K562 (cell line): ENCODE data around the gene KAT7. TPM values are rescaled to one million over a fixed set of nuclear protein-coding genes. Genes with fewer than 3 reads are reported as not detected.

Source experiments
- NCOA6 ChIP-seq: fragments of 450-650 bp; IDR thresholded peaks from 2 replicates; pipeline ENCODE4 v1.6.1; 2017; ENCODE audit warnings: mild to moderate bottlenecking
- SMAD4 ChIP-seq: fragments of 250-450 bp; sonication (Bioruptor Pico); conservative IDR thresholded peaks from 2 replicates; pipeline ENCODE4 v1.8.0; 2021; ENCODE audit warnings: inconsistent platforms, mild to moderate bottlenecking, moderate library complexity
- ZC3H11A ChIP-seq: IDR thresholded peaks from 2 replicates; pipeline ENCODE4 v1.6.1; 2012; ENCODE audit warnings: low read depth, low read length, improper control_type of control experiment
- ZC3H8 ChIP-seq: fragments of 450-650 bp; IDR thresholded peaks from 2 replicates; pipeline ENCODE4 v1.6.1; 2017
- ZFP1 ChIP-seq: fragments of 450-650 bp; formaldehyde crosslinking; IDR thresholded peaks from 2 replicates; pipeline ENCODE4 v1.4.0; 2020; ENCODE audit warnings: mild to moderate bottlenecking, mixed read lengths
- ZFP36 ChIP-seq: fragments of 150-350 bp; IDR thresholded peaks from 2 replicates; pipeline ENCODE4 v1.6.1; 2018; ENCODE audit warnings: low read length, low read depth; ENCODE audit not compliant: partially characterized antibody
- ZNF436 ChIP-seq: fragments of 250-450, 450-650 bp; sonication (Bioruptor Pico); formaldehyde crosslinking; IDR thresholded peaks from 2 replicates; pipeline ENCODE4 v1.7.0; 2020; ENCODE audit warnings: mild to moderate bottlenecking
- polyA plus RNA-seq, 8 experiments: library from polyadenylated mRNA; depleted of rRNA in 4 of 8; stranded (reverse) in 5 of 8; unstranded in 3 of 8; fragments of >200 nt; fragmentation: Nextera tagmentation in 2 of 8; fragmentation: Illumina TruSeq in 1 of 8; extraction: Ambion mirVana in 2 of 8; extraction: Trizol in 1 of 8; gene quantifications; 2 replicates each; pipeline versions ENCODE4 v1.2.1 to v1.2.3, GENCODE V29; 2011 to 2014; ENCODE audit warnings: inconsistent platforms in 1 of 8, missing spikeins in 1 of 8
- total RNA-seq, 7 experiments: library from RNA; depleted of rRNA in 6 of 7; stranded (reverse); fragments of >200 nt in 6 of 7; fragmentation: Illumina TruSeq in 2 of 7; extraction: Trizol in 2 of 7; gene quantifications; 2 replicates each; pipeline versions ENCODE4 v1.2.1 to v1.2.3, GENCODE V29; 2011 to 2021; ENCODE audit warnings: low replicate concordance in 1 of 7
- TF ChIP-seq, protein P1 (sequence below): fragments of 450-650 bp; IDR thresholded peaks from 2 replicates; pipeline ENCODE4 v1.6.1; 2017; ENCODE audit warnings: antibody characterized with exemption
- TF ChIP-seq, protein P2 (sequence below): sonication (generic); formaldehyde crosslinking; IDR thresholded peaks from 2 replicates; pipeline ENCODE4 v1.8.0; 2022; ENCODE audit warnings: mild to moderate bottlenecking, low read depth, missing genetic modification reagents
- TF ChIP-seq, protein P3 (sequence below): fragments of 450-650 bp; formaldehyde crosslinking; IDR thresholded peaks from 2 replicates; pipeline ENCODE4 v1.4.0; 2022; ENCODE audit warnings: missing genetic modification characterization
- TF ChIP-seq, protein P4 (sequence below): fragments of 250-450 bp; sonication (Bioruptor Pico); IDR thresholded peaks from 2 replicates; pipeline ENCODE4 v1.8.0; 2022; ENCODE audit warnings: inconsistent platforms
- TF ChIP-seq, protein P5 (sequence below): fragments of 450-650 bp; IDR thresholded peaks from 2 replicates; pipeline ENCODE4 v1.6.1; 2017; ENCODE audit warnings: mild to moderate bottlenecking, moderate library complexity
- TF ChIP-seq, protein P6 (sequence below): sonication (generic); formaldehyde crosslinking; IDR thresholded peaks from 2 replicates; pipeline ENCODE4 v1.8.0; 2022; ENCODE audit warnings: missing genetic modification reagents, mild to moderate bottlenecking, borderline replicate concordance
- TF ChIP-seq, protein P7 (sequence below): IDR thresholded peaks from 3 replicates; pipeline ENCODE4 v1.6.1; 2011; ENCODE audit warnings: borderline replicate concordance, mild to moderate bottlenecking; ENCODE audit not compliant: insufficient read length, insufficient read depth

Gene KAT7
- total and polyA plus RNA-seq, 9 of the 15 experiments (the other 6 are each of a cell fraction or from before 2014, with no cell fraction given), result 10.8 to 57.3 (median 34.8) TPM

DNA sequence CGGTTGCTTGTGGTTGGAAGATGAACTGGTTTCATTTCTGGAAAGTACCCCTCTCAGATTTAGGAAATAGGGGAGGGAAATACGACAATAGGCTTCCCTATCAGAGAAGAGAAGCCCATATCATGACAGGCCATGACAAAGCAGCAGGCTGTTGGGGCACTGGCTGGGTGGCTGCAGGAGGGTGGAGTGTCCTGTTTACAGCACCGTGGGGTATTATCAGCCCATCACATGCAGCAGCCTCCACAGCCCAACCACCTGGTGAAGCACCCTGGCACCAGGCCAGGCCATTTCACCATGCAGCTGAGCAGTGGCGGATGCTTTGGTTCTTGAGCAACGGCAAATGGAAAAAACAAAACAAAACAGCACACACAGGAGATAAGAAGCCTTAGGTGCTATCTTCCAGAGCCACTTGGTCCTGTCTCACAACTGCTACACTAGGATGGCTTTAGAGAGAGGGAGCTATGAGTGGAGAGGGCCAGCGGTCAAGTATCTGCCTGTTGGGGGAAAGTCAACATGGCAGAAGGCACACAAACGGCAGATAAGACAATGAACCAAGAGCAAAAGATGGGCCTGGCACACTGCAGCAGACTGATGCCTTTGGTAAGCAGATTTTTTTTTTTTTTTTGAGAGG, 48.7 kb upstream of the KAT7 start (continued):
- TF ChIP-seq, protein P1, sequence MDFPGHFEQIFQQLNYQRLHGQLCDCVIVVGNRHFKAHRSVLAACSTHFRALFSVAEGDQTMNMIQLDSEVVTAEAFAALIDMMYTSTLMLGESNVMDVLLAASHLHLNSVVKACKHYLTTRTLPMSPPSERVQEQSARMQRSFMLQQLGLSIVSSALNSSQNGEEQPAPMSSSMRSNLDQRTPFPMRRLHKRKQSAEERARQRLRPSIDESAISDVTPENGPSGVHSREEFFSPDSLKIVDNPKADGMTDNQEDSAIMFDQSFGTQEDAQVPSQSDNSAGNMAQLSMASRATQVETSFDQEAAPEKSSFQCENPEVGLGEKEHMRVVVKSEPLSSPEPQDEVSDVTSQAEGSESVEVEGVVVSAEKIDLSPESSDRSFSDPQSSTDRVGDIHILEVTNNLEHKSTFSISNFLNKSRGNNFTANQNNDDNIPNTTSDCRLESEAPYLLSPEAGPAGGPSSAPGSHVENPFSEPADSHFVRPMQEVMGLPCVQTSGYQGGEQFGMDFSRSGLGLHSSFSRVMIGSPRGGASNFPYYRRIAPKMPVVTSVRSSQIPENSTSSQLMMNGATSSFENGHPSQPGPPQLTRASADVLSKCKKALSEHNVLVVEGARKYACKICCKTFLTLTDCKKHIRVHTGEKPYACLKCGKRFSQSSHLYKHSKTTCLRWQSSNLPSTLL, result peak; percentile 80
- TF ChIP-seq, protein P2, sequence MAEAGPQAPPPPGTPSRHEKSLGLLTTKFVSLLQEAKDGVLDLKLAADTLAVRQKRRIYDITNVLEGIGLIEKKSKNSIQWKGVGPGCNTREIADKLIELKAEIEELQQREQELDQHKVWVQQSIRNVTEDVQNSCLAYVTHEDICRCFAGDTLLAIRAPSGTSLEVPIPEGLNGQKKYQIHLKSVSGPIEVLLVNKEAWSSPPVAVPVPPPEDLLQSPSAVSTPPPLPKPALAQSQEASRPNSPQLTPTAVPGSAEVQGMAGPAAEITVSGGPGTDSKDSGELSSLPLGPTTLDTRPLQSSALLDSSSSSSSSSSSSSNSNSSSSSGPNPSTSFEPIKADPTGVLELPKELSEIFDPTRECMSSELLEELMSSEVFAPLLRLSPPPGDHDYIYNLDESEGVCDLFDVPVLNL, result no peak
- TF ChIP-seq, protein P3, sequence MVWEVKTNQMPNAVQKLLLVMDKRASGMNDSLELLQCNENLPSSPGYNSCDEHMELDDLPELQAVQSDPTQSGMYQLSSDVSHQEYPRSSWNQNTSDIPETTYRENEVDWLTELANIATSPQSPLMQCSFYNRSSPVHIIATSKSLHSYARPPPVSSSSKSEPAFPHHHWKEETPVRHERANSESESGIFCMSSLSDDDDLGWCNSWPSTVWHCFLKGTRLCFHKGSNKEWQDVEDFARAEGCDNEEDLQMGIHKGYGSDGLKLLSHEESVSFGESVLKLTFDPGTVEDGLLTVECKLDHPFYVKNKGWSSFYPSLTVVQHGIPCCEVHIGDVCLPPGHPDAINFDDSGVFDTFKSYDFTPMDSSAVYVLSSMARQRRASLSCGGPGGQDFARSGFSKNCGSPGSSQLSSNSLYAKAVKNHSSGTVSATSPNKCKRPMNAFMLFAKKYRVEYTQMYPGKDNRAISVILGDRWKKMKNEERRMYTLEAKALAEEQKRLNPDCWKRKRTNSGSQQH (CRISPR knock-in tag), result peak; percentile 96
- TF ChIP-seq ZFP36, result peak; percentile 53
- TF ChIP-seq, protein P4, sequence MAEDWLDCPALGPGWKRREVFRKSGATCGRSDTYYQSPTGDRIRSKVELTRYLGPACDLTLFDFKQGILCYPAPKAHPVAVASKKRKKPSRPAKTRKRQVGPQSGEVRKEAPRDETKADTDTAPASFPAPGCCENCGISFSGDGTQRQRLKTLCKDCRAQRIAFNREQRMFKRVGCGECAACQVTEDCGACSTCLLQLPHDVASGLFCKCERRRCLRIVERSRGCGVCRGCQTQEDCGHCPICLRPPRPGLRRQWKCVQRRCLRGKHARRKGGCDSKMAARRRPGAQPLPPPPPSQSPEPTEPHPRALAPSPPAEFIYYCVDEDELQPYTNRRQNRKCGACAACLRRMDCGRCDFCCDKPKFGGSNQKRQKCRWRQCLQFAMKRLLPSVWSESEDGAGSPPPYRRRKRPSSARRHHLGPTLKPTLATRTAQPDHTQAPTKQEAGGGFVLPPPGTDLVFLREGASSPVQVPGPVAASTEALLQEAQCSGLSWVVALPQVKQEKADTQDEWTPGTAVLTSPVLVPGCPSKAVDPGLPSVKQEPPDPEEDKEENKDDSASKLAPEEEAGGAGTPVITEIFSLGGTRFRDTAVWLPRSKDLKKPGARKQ (CRISPR knock-in tag), result no peak
- TF ChIP-seq, protein P5, sequence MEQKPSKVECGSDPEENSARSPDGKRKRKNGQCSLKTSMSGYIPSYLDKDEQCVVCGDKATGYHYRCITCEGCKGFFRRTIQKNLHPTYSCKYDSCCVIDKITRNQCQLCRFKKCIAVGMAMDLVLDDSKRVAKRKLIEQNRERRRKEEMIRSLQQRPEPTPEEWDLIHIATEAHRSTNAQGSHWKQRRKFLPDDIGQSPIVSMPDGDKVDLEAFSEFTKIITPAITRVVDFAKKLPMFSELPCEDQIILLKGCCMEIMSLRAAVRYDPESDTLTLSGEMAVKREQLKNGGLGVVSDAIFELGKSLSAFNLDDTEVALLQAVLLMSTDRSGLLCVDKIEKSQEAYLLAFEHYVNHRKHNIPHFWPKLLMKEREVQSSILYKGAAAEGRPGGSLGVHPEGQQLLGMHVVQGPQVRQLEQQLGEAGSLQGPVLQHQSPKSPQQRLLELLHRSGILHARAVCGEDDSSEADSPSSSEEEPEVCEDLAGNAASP, result no peak
- no peak; the same call in 1 of the 2 replicates for TF ChIP-seq NCOA6
- TF ChIP-seq ZC3H8, result 0 out of 2 replicates have a peak, but pooled peaks have one; percentile 90
- no peak for TF ChIP-seq ZFP1 (CRISPR knock-in tag)
- TF ChIP-seq, protein P6, sequence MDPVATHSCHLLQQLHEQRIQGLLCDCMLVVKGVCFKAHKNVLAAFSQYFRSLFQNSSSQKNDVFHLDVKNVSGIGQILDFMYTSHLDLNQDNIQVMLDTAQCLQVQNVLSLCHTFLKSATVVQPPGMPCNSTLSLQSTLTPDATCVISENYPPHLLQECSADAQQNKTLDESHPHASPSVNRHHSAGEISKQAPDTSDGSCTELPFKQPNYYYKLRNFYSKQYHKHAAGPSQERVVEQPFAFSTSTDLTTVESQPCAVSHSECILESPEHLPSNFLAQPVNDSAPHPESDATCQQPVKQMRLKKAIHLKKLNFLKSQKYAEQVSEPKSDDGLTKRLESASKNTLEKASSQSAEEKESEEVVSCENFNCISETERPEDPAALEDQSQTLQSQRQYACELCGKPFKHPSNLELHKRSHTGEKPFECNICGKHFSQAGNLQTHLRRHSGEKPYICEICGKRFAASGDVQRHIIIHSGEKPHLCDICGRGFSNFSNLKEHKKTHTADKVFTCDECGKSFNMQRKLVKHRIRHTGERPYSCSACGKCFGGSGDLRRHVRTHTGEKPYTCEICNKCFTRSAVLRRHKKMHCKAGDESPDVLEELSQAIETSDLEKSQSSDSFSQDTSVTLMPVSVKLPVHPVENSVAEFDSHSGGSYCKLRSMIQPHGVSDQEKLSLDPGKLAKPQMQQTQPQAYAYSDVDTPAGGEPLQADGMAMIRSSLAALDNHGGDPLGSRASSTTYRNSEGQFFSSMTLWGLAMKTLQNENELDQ (CRISPR knock-in tag), result no peak
- TF ChIP-seq ZNF436, result no peak
- TF ChIP-seq SMAD4 (CRISPR knock-in tag), result peak; percentile 99
- TF ChIP-seq ZC3H11A, result no peak
- TF ChIP-seq, protein P7, sequence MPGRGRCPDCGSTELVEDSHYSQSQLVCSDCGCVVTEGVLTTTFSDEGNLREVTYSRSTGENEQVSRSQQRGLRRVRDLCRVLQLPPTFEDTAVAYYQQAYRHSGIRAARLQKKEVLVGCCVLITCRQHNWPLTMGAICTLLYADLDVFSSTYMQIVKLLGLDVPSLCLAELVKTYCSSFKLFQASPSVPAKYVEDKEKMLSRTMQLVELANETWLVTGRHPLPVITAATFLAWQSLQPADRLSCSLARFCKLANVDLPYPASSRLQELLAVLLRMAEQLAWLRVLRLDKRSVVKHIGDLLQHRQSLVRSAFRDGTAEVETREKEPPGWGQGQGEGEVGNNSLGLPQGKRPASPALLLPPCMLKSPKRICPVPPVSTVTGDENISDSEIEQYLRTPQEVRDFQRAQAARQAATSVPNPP, result no peak
